Endothelial cell of umbilical vein (primary cell): Measurements from ENCODE around the gene CDH20. TPM values are rescaled to one million over a fixed set of nuclear protein-coding genes. Genes with fewer than 3 reads are reported as not detected.

Source experiments
- BruUV-seq: library from RNA; stranded (reverse); fragments of 400-500 nt; replicated peaks from 2 replicates; lab custom pipeline; 2021; lab: Mats Ljungman, UMichigan
- CTCF ChIA-PET: fragments of 300-600, 350-600 bp; sonication (Branson Sonifier 250); formaldehyde crosslinking; loops from one replicate; lab custom pipeline; 2021; ENCODE audit warnings: antibody characterized with exemption, inconsistent platforms; lab: Charles Lee
- POLR2A ChIA-PET: fragments of 300-600, 350-600 bp; sonication (Branson Sonifier 250); formaldehyde crosslinking; loops from one replicate; lab custom pipeline; 2021; ENCODE audit warnings: antibody characterized with exemption, inconsistent platforms; lab: Charles Lee
- DNase-seq: peaks from one replicate; pipeline ENCODE4 v3.0.0-alpha.2; 2011; ENCODE audit warnings: low read depth, low spot score
- FAIRE-seq: peaks from 2 replicates; lab custom pipeline; 2011; peaks lifted over from hg19 to GRCh38; lab: Jason Lieb, UNC
- H2AFZ ChIP-seq: 2 replicates; pipeline ENCODE4 v1.6.0; 2012; ENCODE audit warnings: low read depth, low read length, control low read depth, inconsistent platforms
- H3K27ac ChIP-seq: 2 replicates; pipeline ENCODE4 v1.5.1; 2011; ENCODE audit warnings: low read depth, mild to moderate bottlenecking, control low read depth, low read length, moderate library complexity; ENCODE audit not compliant: insufficient read depth
- H3K27me3 ChIP-seq, 2 experiments: 2 replicates each; pipeline versions ENCODE4 v1.6.0 to v1.6.1; 2011; ENCODE audit warnings: low read length in 2 of 2, mixed read lengths in 1 of 2; ENCODE audit not compliant: control insufficient read depth in 2 of 2, insufficient read depth in 2 of 2
- H3K36me3 ChIP-seq, 2 experiments: 2 replicates in 1 of 2; 3 replicates in 1 of 2; pipeline ENCODE4 v1.5.1; 2011; ENCODE audit warnings: low read length in 2 of 2, mild to moderate bottlenecking in 1 of 2, moderate library complexity in 1 of 2; ENCODE audit not compliant: control insufficient read depth in 2 of 2, insufficient read depth in 2 of 2; ENCODE audit errors: extremely low read depth in 1 of 2
- H3K4me1 ChIP-seq: 3 replicates; pipeline ENCODE4 v1.5.1; 2011; ENCODE audit warnings: mild to moderate bottlenecking, low read length; ENCODE audit not compliant: control insufficient read depth, insufficient read depth; ENCODE audit errors: extremely low read depth
- H3K4me2 ChIP-seq: 2 replicates; pipeline ENCODE4 v1.6.1; 2011; ENCODE audit warnings: low read length, control low read depth, mixed read lengths; ENCODE audit not compliant: insufficient read depth
- H3K4me3 ChIP-seq, 3 experiments: fragments of 200-600 bp in 1 of 3; sonication (generic), shearing (Covaris generic) in 1 of 3; replicated peaks in 1 of 3; 2 replicates each; pipeline ENCODE4 v1.5.1; 2011 to 2016; ENCODE audit warnings: control low read depth in 3 of 3, low read length in 3 of 3, mild to moderate bottlenecking in 2 of 3, inconsistent platforms in 1 of 3, low read depth in 1 of 3, moderate library complexity in 1 of 3; ENCODE audit not compliant: insufficient read depth in 1 of 3
- H3K79me2 ChIP-seq: 2 replicates; pipeline ENCODE4 v1.6.0; 2012; ENCODE audit warnings: low read length, inconsistent platforms; ENCODE audit not compliant: control insufficient read depth, insufficient read depth
- H3K9ac ChIP-seq: replicated peaks from 2 replicates; pipeline ENCODE3; 2011; ENCODE audit warnings: low read length, control low read depth; ENCODE audit not compliant: insufficient read depth; ENCODE audit errors: extremely low read depth
- H3K9me1 ChIP-seq: replicated peaks from 3 replicates; pipeline ENCODE4 v1.6.0; 2011; ENCODE audit warnings: mild to moderate bottlenecking, low read length; ENCODE audit not compliant: control insufficient read depth, insufficient read depth; ENCODE audit errors: extremely low read depth
- H3K9me3 ChIP-seq: replicated peaks from 2 replicates; pipeline ENCODE4 v1.5.1; 2012; ENCODE audit warnings: low read length, inconsistent platforms; ENCODE audit not compliant: control insufficient read depth, insufficient read depth
- H4K20me1 ChIP-seq: replicated peaks from 2 replicates; pipeline ENCODE3; 2011; ENCODE audit warnings: mild to moderate bottlenecking, low read length; ENCODE audit not compliant: control insufficient read depth, insufficient read depth; ENCODE audit errors: extremely low read depth
- CTCF ChIP-seq, 2 donors: IDR thresholded peaks; 1 replicate in 1 of 2; 2 replicates in 1 of 2; pipeline ENCODE4 v1.5.1; 2011; ENCODE audit warnings: low read length in 2 of 2, mild to moderate bottlenecking in 2 of 2, moderate library complexity in 2 of 2, control low read depth in 1 of 2, inconsistent platforms in 1 of 2, low read depth in 1 of 2; ENCODE audit not compliant: insufficient read depth in 1 of 2; ENCODE audit errors: extremely low read depth in 1 of 2
- EZH2 ChIP-seq: IDR thresholded peaks from 2 replicates; pipeline ENCODE4 v1.6.1; 2012; ENCODE audit warnings: borderline replicate concordance, low read depth, mild to moderate bottlenecking, moderate library complexity, low read length, inconsistent platforms; ENCODE audit not compliant: severe bottlenecking
- FOS ChIP-seq: IDR thresholded peaks from 2 replicates; pipeline ENCODE4 v1.6.1; 2011; ENCODE audit warnings: mild to moderate bottlenecking, low read length, moderate library complexity, borderline replicate concordance; ENCODE audit not compliant: insufficient read depth
- GATA2 ChIP-seq: IDR thresholded peaks from 2 replicates; pipeline ENCODE4 v1.7.0; 2011; ENCODE audit warnings: low read depth, mild to moderate bottlenecking, moderate library complexity, mixed read lengths, low read length; ENCODE audit not compliant: insufficient read length, insufficient read depth
- JUN ChIP-seq: IDR thresholded peaks from 2 replicates; pipeline ENCODE4 v1.6.1; 2011; ENCODE audit warnings: borderline replicate concordance, low read depth; ENCODE audit not compliant: insufficient read length, insufficient read depth
- MYC ChIP-seq: IDR thresholded peaks from one replicate; pipeline ENCODE4 v1.6.1; 2011; ENCODE audit warnings: mild to moderate bottlenecking, low read depth, low read length
- POLR2A ChIP-seq: IDR thresholded peaks from 2 replicates; pipeline ENCODE4 v1.6.1; 2012; ENCODE audit warnings: low read depth, mild to moderate bottlenecking, control low read depth, low read length
- POLR2AphosphoS5 ChIP-seq: IDR thresholded peaks from 2 replicates; pipeline ENCODE4 v1.6.1; 2012; ENCODE audit warnings: low read depth, mild to moderate bottlenecking, control low read depth, low read length, moderate library complexity; ENCODE audit not compliant: insufficient read depth
- dilution Hi-C: fragments of 300-500 bp; cut with MboI; formaldehyde crosslinking; loops from one replicate; pipeline ENCODE4 v1.15.0; 2019; ENCODE audit warnings: low sequenced_read_pairs; ENCODE audit not compliant: extremely low pct_ligation_motif_present
- intact Hi-C: fragments of 100-400 bp; cut with micrococcal nuclease; formaldehyde crosslinking; loops from one replicate; pipeline ENCODE4 v1.10.0; 2022
- polyA plus RNA-seq, 4 experiments: library from polyadenylated mRNA; depleted of rRNA in 3 of 4; stranded (reverse) in 3 of 4; unstranded in 1 of 4; fragments of >200 nt; gene quantifications; 2 replicates each; pipeline versions ENCODE4 v1.2.1 to v1.2.3, GENCODE V29; 2011 to 2012; ENCODE audit warnings: missing spikeins in 1 of 4
- total RNA-seq: library from RNA; stranded (reverse); gene quantifications from 2 replicates; pipeline ENCODE4 v1.2.3, GENCODE V29; 2021
- TF ChIP-seq, protein P1 (sequence below): IDR thresholded peaks from 2 replicates; pipeline ENCODE4 v1.6.1; 2011; ENCODE audit not compliant: insufficient read depth, insufficient read length

CDH20 gene
- total and polyA plus RNA-seq, 2 donors (not counting 3 experiments of a cell fraction or from before 2014, with no cell fraction given) = not detected

DNA sequence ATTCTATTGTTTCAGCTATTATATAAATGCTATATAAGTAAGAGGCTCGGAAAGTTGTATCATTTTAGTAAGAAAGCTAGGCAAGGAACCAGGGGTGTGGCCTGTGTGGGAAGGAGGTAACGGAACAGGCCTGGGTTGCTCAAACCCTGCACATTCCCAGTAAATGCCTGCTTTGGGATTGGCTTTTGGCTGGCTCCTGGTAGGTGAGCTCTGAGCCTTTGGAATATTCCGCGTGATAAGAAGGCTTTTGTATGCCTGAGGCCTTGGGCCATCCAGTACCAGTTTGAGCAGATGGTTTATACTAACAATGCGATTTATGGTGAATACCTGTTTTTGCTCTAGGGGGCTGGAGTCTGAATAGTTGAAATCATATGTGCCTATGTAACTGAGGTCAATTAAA lies 42.6 kb upstream of the CDH20 start:
- DNase-seq (no peak), FAIRE-seq (no peak)
- no peak overlapping the region for H3K9ac ChIP-seq
- no peak overlapping the region for H2AFZ ChIP-seq
- no peaks in the 10 kb centered on the region for H3K9me1 ChIP-seq
- BruUV-seq = no TSS peak
- H3K27ac ChIP-seq = no peak overlapping the region
- POLR2A ChIA-PET = no interaction called here
- H3K4me3 ChIP-seq = no peak overlapping the region
- H3K4me1 ChIP-seq = no peaks in the 10 kb centered on the region
- CTCF ChIA-PET = interaction anchor here (1.3 kb wide), 2 partner anchors 14 to 31 kb away, joined by 3 to 4 read pairs; no protein-coding TSS in a partner anchor
- H3K9me3 ChIP-seq = no peaks in the 10 kb centered on the region
- H3K27me3 ChIP-seq = peaks cover 0 to 4% of the 10 kb centered on the region in 2 experiments
- H3K36me3 ChIP-seq = no peaks in the 10 kb centered on the region
- H4K20me1 ChIP-seq = no peaks in the 10 kb centered on the region
- TF ChIP-seq, protein P1, sequence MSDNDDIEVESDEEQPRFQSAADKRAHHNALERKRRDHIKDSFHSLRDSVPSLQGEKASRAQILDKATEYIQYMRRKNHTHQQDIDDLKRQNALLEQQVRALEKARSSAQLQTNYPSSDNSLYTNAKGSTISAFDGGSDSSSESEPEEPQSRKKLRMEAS = no peak
- TF ChIP-seq CTCF (IDR thresholded peaks at IDR 0.05; ENCODE audit: extremely low read depth in 1 of 2, insufficient read depth in 1 of 2, low read depth in 1 of 2, low read length in 2 of 2) (no peak), EZH2 (no peak), POLR2AphosphoS5 (no peak), JUN (no peak), FOS (no peak), MYC (no peak), GATA2 (no peak), POLR2A (no peak)
- no peak overlapping the region for H3K4me2 ChIP-seq
- no peaks in the 10 kb centered on the region for H3K79me2 ChIP-seq
- dilution Hi-C loops = no loop called here
- intact Hi-C loops = no loop called here
